HG03565 (cell line): ENCODE results near the gene ISG15.

Experiments used
- ATAC-seq: cut with Tn5 transposase; IDR thresholded peaks from one replicate; pipeline ENCODE4 v1.9.1; 2021; ENCODE audit warnings: mild to moderate bottlenecking, moderate library complexity; ENCODE audit not compliant: unreplicated experiment

The ISG15 gene

DNA sequence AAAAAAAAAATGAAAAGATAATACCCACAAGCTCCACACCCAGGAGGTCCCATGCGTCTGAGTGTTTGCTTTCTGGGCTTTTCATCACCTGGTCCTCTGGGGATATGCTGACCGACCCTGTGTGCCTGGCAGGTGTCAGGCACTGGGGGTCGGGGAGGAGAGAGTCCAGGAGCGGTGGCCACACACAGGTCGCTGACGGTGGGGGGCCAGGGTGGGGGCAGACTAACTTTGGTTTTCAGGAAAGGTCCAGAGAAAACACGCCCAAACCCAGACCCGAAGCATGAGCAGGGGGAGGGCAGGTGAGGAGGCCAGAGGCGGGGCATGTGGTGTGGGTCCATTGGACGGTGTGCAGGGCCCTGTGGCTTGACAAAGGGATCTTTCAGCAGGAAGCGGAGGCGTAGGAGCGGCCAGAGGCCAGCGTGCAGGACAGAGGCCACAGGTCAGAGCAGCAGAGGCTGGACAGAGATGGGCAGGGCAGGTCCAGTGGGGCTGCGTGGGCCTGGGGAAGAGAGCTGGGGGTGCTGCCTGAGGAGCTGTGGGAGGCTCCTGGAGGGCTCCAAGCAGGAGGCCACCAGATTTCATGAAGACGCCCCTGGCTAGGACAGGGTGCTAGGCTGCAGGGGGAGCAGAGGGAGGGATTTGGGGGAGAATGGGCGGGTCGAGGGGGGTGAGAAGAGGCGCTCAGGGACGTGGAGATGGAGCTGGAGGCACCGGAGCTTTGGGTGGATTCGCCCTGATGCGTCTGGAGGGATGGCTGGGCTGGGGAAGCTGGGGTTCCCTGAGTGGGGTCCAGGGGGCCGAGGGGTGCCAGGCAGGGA is 45.0 kb downstream of the ISG15 start:
- no peak for ATAC-seq

GRCh38 chr1:1058921-1059493 is 45.7 kb downstream of the ISG15 start:
- ATAC-seq: peak; percentile 16

- ATAC-seq: peak; percentile 36
These were observed 46.4 kb downstream of the ISG15 start for GRCh38 chr1:1059494-1060280.

DNA sequence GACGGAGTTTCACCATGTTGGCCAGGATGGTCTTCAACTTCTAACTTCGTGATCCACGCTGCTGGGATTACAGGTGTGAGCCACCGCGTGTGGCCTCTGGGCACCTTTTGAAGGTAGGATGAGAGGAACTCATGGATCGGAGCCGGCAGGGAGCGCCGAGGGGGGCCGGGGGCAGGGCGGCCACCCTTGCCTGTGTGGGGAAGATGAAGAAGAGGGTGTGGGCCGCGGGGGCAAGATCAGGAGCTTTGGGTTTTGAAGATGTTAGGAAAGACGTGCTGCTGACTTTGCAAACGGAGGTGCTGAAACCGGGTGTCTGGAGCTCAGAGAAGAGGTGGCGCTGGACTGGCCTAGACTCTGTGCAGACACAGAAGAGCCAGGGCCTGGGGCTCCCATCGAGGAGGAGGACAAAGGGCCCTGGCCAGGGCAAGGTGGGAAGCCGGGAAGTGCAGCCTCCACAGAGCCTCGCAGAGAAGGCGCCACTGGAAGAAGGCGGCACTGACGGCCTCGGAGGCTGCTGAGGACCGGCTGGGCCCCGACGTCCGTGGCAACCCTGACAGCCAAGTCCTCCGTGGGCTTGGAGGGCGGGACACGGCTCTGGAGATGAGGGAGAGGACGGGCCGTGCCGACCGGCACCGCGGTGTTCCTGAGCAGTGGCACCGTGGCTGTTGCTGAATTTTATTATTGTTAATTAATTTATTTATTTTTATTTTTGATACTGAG is 47.1 kb downstream of the ISG15 start:
- ATAC-seq: no peak

- ATAC-seq: no peak
These were observed 48.5 kb downstream of the ISG15 start for GRCh38 chr1:1061682-1062345.

DNA sequence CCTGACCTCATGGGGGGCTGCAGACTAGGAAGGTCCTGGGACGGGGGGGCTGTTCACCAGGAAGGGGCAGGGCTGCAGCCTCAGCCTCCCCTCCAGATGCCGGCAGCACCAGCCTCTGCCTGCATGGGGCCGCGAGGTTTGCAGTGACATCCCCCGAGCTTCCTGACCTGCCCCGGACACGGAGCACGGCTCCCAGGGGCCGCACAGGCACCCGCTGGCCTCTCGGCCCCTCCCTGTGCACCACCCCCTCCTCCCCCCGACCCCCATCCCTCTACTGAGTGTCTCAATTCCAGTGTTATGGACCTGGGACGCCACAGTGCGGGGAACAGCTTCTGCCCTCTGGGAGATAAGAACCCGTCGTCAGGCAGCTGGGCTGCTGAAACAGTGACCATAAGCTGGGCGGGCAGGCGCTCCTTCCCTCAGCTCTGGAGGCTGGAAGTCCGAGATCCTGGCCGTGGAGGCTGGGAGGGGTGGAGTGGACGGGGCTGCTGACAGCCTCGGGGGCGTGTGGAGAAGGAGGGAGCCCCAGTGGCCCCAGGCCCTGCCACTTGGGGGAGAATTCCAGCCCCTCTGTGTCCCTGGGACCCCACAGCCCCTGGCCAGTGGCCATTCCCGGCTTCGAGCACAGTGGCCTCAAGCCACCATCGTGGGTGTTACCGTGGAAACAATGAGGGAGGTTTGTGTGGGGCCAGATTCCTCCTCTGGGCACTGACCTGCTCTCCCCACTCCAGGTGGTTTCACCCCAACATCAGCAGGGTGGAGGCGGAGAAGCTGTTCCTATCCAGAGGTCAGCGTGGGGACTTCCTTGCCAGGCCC is 49.3 kb downstream of the ISG15 start:
- no peak for ATAC-seq

DNA sequence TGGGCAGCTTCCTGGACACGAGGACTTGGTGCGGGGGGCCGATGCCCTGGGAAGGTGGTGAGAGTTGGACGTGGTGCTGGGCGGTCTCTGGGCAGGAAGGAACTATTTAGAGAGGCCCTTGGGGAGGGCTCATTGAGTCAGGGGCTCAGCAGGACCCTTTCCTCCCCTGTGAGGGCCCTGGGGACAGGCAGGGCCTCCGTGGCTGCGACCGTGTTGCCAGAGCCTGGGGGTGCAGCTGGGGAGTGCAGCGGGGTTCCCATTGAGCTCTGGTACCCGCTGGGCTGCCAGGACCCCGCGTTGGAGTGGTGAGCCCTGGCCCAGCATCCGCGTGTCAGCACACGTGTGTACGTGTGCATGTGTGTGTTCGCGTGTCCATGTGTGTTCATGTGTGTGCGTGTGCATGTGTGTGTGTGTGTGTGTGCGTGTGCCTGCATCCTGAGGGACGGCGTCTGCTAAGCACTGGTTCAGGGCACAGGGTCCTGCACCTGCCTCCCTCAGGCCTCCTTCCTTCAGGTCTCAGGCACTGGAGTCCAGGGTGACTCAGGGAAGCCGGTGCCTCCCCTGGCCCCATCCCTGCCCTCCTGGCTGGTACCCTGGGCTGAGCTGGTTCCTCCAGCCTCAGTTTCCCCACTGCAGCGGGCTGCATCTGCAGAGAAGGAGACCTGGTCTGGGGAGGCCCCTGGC is 50.1 kb downstream of the ISG15 start:
- ATAC-seq: no peak
